Gastroesophageal sphincter (tissue), 4 donors: ENCODE results near the gene XRCC4. TPM values are rescaled to one million over a fixed set of nuclear protein-coding genes. Genes with fewer than 3 reads are reported as not detected.

Source experiments
- ATAC-seq: fragments of 150-250 bp; one replicate; pipeline ENCODE4 v1.9.1; 2016; ENCODE audit warnings: mild to moderate bottlenecking, moderate library complexity
- H3K27ac ChIP-seq, 4 donors: fragments of 200-600 bp; sonication (generic) in 3 of 4; 1 replicate in 3 of 4; 2 replicates in 1 of 4; pipeline ENCODE4 v1.5.1; 2016 to 2019
- H3K27me3 ChIP-seq: fragments of 200-600 bp; sonication (generic); one replicate; pipeline ENCODE4 v1.5.1; 2019
- H3K36me3 ChIP-seq, 2 donors: fragments of 200-600 bp; sonication (generic); one replicate each; pipeline ENCODE4 v1.5.1; 2019; ENCODE audit warnings: control low read depth in 1 of 2
- H3K4me1 ChIP-seq, 3 donors: fragments of 200-600 bp; sonication (generic); 1 replicate in 2 of 3; 2 replicates in 1 of 3; pipeline ENCODE4 v1.5.1; 2016 to 2019; ENCODE audit warnings: control low read depth in 2 of 3
- H3K4me3 ChIP-seq, 2 donors: fragments of 200-600 bp; sonication (generic); one replicate each; pipeline ENCODE4 v1.5.1; 2019; ENCODE audit warnings: mild to moderate bottlenecking in 1 of 2, moderate library complexity in 1 of 2
- H3K9me3 ChIP-seq, 3 donors: fragments of 200-600 bp; sonication (generic); one replicate each; pipeline ENCODE4 v1.5.1; 2017 to 2019; ENCODE audit warnings: control low read depth in 2 of 3
- CTCF ChIP-seq, 4 experiments: fragments of 200-600 bp in 2 of 4; fragments of 450-650 bp in 2 of 4; sonication (generic) in 1 of 4; IDR thresholded peaks; one replicate each; pipeline ENCODE4 v1.5.1; 2017 to 2019; ENCODE audit warnings: antibody characterized with exemption in 4 of 4, mild to moderate bottlenecking in 2 of 4, moderate library complexity in 2 of 4
- EP300 ChIP-seq: sonication (generic); formaldehyde crosslinking; IDR thresholded peaks from one replicate; pipeline ENCODE4 v1.6.1; 2017; ENCODE audit warnings: antibody characterized with exemption, mild to moderate bottlenecking
- POLR2A ChIP-seq, 2 donors: fragments of 450-650 bp; IDR thresholded peaks; one replicate each; pipeline ENCODE4 v1.6.1; 2017; ENCODE audit warnings: antibody characterized with exemption in 2 of 2, mild to moderate bottlenecking in 2 of 2, moderate library complexity in 1 of 2
- POLR2AphosphoS5 ChIP-seq: sonication (generic); formaldehyde crosslinking; IDR thresholded peaks from one replicate; pipeline ENCODE4 v1.6.1; 2017; ENCODE audit warnings: antibody characterized with exemption
- WGBS, 2 donors: methylation state at CpG; one replicate each; pipeline ENCODE4 v1.1.5; 2018; ENCODE audit warnings: low coverage in 1 of 2; 5-methylcytosine and 5-hydroxymethylcytosine counted together
- total RNA-seq, 4 donors: library from RNA; depleted of rRNA; stranded (reverse); fragments of >200 nt; gene quantifications; one replicate each; pipeline ENCODE4 v1.1.0, GENCODE V29; 2016

Gene XRCC4
- total RNA-seq, 4 donors from 2014 or later, result 3.7 to 9.3 (median 5.4) TPM

GRCh38 chr5:83368319-83368718, 291.0 kb downstream of the XRCC4 start:
- H3K27me3 ChIP-seq, result no peaks in the 10 kb centered on the region
- H3K9me3 ChIP-seq, result no peaks in the 10 kb centered on the region
- TF ChIP-seq POLR2A (IDR thresholded peaks at IDR 0.05) (no peak), CTCF (IDR thresholded peaks at IDR 0.05) (no peak), POLR2AphosphoS5 (no peak), EP300 (no peak)
- peak overlapping the region in 1 of 4 donors; percentile 37 for H3K27ac ChIP-seq
- peak; percentile 76 for ATAC-seq
- WGBS, 2 donors, result 66 to 70% methylated on average over 4 to 5 of the region's 5 CpGs
- no peaks in the 10 kb centered on the region for H3K4me1 ChIP-seq
- H3K4me3 ChIP-seq, result no peak overlapping the region
- no peaks in the 10 kb centered on the region for H3K36me3 ChIP-seq

DNA sequence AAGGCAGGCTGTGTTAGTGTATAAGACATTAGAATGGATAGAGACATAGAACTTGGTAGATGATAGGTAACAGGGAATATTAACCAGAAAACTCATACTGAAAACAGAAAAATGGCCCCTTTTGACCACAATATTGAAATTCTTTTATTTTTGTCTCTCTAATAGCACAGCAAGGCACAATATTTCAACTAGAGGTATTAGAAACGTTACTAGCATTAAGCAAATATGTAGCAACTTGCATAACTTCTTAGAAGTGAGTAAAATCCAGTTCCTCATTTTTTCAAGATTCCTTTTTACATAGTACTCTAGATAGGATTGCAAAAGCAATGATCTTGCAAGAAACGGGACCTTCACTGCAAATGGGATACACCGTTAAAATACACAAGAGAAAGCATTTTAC, 291.5 kb downstream of the XRCC4 start:
- 61 to 67% methylated on average over 3 of the region's 3 CpGs for whole genome bisulfite sequencing, 2 donors
- TF ChIP-seq CTCF (IDR thresholded peaks at IDR 0.05), result no peak
- TF ChIP-seq POLR2A (IDR thresholded peaks at IDR 0.05), result no peak
- no peak for TF ChIP-seq POLR2AphosphoS5
- TF ChIP-seq EP300, result no peak
- Histone ChIP-seq H3K27ac (no peak overlapping the region), H3K27me3 (no peaks in the 10 kb centered on the region), H3K36me3 (no peaks in the 10 kb centered on the region), H3K4me1 (no peaks in the 10 kb centered on the region), H3K4me3 (no peak overlapping the region), H3K9me3 (no peaks in the 10 kb centered on the region)
- peak; percentile 56 for ATAC-seq

DNA sequence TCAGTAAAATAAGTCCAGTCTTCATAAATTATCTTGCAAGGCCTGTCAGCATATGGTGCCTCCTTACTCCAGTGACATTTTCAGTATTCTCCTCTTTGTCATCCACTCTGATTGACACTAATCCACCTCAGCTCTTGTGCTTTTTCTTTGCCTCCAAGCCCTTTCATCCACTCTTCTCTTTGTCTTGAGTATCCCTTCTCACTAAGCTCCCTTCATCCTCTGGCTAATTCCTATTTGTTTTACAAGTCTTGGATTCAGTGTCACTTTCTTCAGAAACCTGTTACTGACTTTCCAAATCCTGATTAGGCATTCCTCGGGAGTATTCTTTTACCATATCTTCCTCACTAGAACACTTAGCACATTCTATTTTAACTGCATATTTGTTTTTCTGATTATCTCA, 293.6 kb downstream of the XRCC4 start:
- Histone ChIP-seq H3K4me1 (no peaks in the 10 kb centered on the region), H3K36me3 (no peaks in the 10 kb centered on the region), H3K27me3 (no peaks in the 10 kb centered on the region), H3K27ac (no peak overlapping the region), H3K4me3 (no peak overlapping the region), H3K9me3 (no peaks in the 10 kb centered on the region)
- TF ChIP-seq POLR2A (IDR thresholded peaks at IDR 0.05) (no peak), CTCF (IDR thresholded peaks at IDR 0.05) (no peak), POLR2AphosphoS5 (no peak), EP300 (no peak)
- ATAC-seq, result no peak
- WGBS, 2 donors, result 63% methylated on average over 1 of the region's 1 CpG; no CpG with 5 or more reads in 1 of the 2 donors

- no peak for ATAC-seq
- Histone ChIP-seq H3K36me3 (no peaks in the 10 kb centered on the region), H3K4me3 (no peak overlapping the region), H3K27me3 (no peaks in the 10 kb centered on the region), H3K27ac (no peak overlapping the region), H3K4me1 (peaks cover 0 to 6% (median 0%) of the 10 kb centered on the region in 3 donors), H3K9me3 (no peaks in the 10 kb centered on the region)
- TF ChIP-seq CTCF (IDR thresholded peaks at IDR 0.05) (no peak), POLR2A (IDR thresholded peaks at IDR 0.05) (no peak), EP300 (no peak), POLR2AphosphoS5 (no peak)
- whole genome bisulfite sequencing, 2 donors, result 71 to 78% methylated on average over 1 of the region's 1 CpG
These were observed 294.4 kb downstream of the XRCC4 start for GRCh38 chr5:83371726-83372125.

GRCh38 chr5:83374547-83374946, 297.2 kb downstream of the XRCC4 start:
- Histone ChIP-seq H3K27me3 (no peaks in the 10 kb centered on the region), H3K27ac (peak overlapping the region in 3 of 4 donors; percentile 11 to 68 (median 58)), H3K4me3 (no peak overlapping the region), H3K9me3 (no peaks in the 10 kb centered on the region), H3K4me1 (peaks cover 0 to 8% (median 0%) of the 10 kb centered on the region in 3 donors), H3K36me3 (no peaks in the 10 kb centered on the region)
- ATAC-seq, result peak; percentile 62
- 19 to 54% methylated on average over 2 of the region's 2 CpGs for WGBS, 2 donors
- TF ChIP-seq POLR2AphosphoS5 (no peak), POLR2A (IDR thresholded peaks at IDR 0.05) (no peak), EP300 (no peak), CTCF (IDR thresholded peaks at IDR 0.05) (no peak)
